ENCODE data around the gene INCENP.

Gene INCENP

GRCh38 chr11:62104816-62105653 lies 18.8 kb upstream of the INCENP start:
- 94 to 96% methylated on average over 11 of the region's 11 CpGs for WGBS, 2 experiments
- H3K4me1 ChIP-seq (ENCODE audit: control insufficient read depth, insufficient read depth, low read length): no peaks in the 10 kb centered on the region
- H3K9me3 ChIP-seq (ENCODE audit: control insufficient read depth, low read length): no peaks in the 10 kb centered on the region
- no peaks in the 10 kb centered on the region for H3K36me3 ChIP-seq (ENCODE audit: control insufficient read depth, insufficient read depth, low read length)
- H3K4me3 ChIP-seq (ENCODE audit: insufficient read depth, low read depth, low read length): no peak overlapping the region
- no peak overlapping the region for H3K27ac ChIP-seq (ENCODE audit: insufficient read depth, low read depth, low read length, poor library complexity, severe bottlenecking)
- no peaks in the 10 kb centered on the region for H3K27me3 ChIP-seq (ENCODE audit: control insufficient read depth, insufficient read depth, low read length, poor library complexity, severe bottlenecking)

GRCh38 chr11:62105667-62106191 lies 18.1 kb upstream of the INCENP start:
- H3K27ac ChIP-seq (ENCODE audit: insufficient read depth, low read depth, low read length, poor library complexity, severe bottlenecking): no peak overlapping the region
- no peaks in the 10 kb centered on the region for H3K4me1 ChIP-seq (ENCODE audit: control insufficient read depth, insufficient read depth, low read length)
- WGBS, 2 experiments: 93 to 96% methylated on average over 5 of the region's 5 CpGs

GRCh38 chr11:62108017-62108750 lies 15.6 kb upstream of the INCENP start:
- no peak overlapping the region for H3K27ac ChIP-seq (ENCODE audit: insufficient read depth, low read depth, low read length, poor library complexity, severe bottlenecking)
- 55 to 57% methylated on average over 14 of the region's 14 CpGs for WGBS, 2 experiments
- H3K4me3 ChIP-seq (ENCODE audit: insufficient read depth, low read depth, low read length): no peak overlapping the region
- no peaks in the 10 kb centered on the region for H3K27me3 ChIP-seq (ENCODE audit: control insufficient read depth, insufficient read depth, low read length, poor library complexity, severe bottlenecking)
- H3K4me1 ChIP-seq (ENCODE audit: control insufficient read depth, insufficient read depth, low read length): no peaks in the 10 kb centered on the region
- no peaks in the 10 kb centered on the region for H3K9me3 ChIP-seq (ENCODE audit: control insufficient read depth, low read length)
- H3K36me3 ChIP-seq (ENCODE audit: control insufficient read depth, insufficient read depth, low read length): no peaks in the 10 kb centered on the region

More at GRCh38 chr11:62105667-62106191, 18.1 kb upstream of the INCENP start:
- Histone ChIP-seq H3K36me3 (ENCODE audit: control insufficient read depth, insufficient read depth, low read length) (no peaks in the 10 kb centered on the region), H3K9me3 (ENCODE audit: control insufficient read depth, low read length) (no peaks in the 10 kb centered on the region), H3K27me3 (ENCODE audit: control insufficient read depth, insufficient read depth, low read length, poor library complexity, severe bottlenecking) (no peaks in the 10 kb centered on the region), H3K4me3 (ENCODE audit: insufficient read depth, low read depth, low read length) (no peak overlapping the region)

GRCh38 chr11:62108971-62109404 lies 14.8 kb upstream of the INCENP start:
- Histone ChIP-seq H3K4me3 (ENCODE audit: insufficient read depth, low read depth, low read length) (no peak overlapping the region), H3K27ac (ENCODE audit: insufficient read depth, low read depth, low read length, poor library complexity, severe bottlenecking) (no peak overlapping the region), H3K27me3 (ENCODE audit: control insufficient read depth, insufficient read depth, low read length, poor library complexity, severe bottlenecking) (no peaks in the 10 kb centered on the region), H3K4me1 (ENCODE audit: control insufficient read depth, insufficient read depth, low read length) (no peaks in the 10 kb centered on the region), H3K9me3 (ENCODE audit: control insufficient read depth, low read length) (no peaks in the 10 kb centered on the region), H3K36me3 (ENCODE audit: control insufficient read depth, insufficient read depth, low read length) (no peaks in the 10 kb centered on the region)
- WGBS, 2 experiments: 80 to 87% methylated on average over 6 of the region's 6 CpGs

- no peaks in the 10 kb centered on the region for H3K36me3 ChIP-seq (ENCODE audit: control insufficient read depth, insufficient read depth, low read length)
- H3K4me1 ChIP-seq (ENCODE audit: control insufficient read depth, insufficient read depth, low read length): no peaks in the 10 kb centered on the region
- no peaks in the 10 kb centered on the region for H3K27me3 ChIP-seq (ENCODE audit: control insufficient read depth, insufficient read depth, low read length, poor library complexity, severe bottlenecking)
- WGBS, 2 experiments: 90 to 92% methylated on average over 5 of the region's 5 CpGs
- no peak overlapping the region for H3K27ac ChIP-seq (ENCODE audit: insufficient read depth, low read depth, low read length, poor library complexity, severe bottlenecking)
- H3K4me3 ChIP-seq (ENCODE audit: insufficient read depth, low read depth, low read length): no peak overlapping the region
- no peaks in the 10 kb centered on the region for H3K9me3 ChIP-seq (ENCODE audit: control insufficient read depth, low read length)
Observed at GRCh38 chr11:62115085-62115694, 8.6 kb upstream of the INCENP start.

- Histone ChIP-seq H3K36me3 (ENCODE audit: control insufficient read depth, insufficient read depth, low read length) (no peaks in the 10 kb centered on the region), H3K9me3 (ENCODE audit: control insufficient read depth, low read length) (no peaks in the 10 kb centered on the region), H3K4me1 (ENCODE audit: control insufficient read depth, insufficient read depth, low read length) (no peaks in the 10 kb centered on the region), H3K27me3 (ENCODE audit: control insufficient read depth, insufficient read depth, low read length, poor library complexity, severe bottlenecking) (no peaks in the 10 kb centered on the region), H3K27ac (ENCODE audit: insufficient read depth, low read depth, low read length, poor library complexity, severe bottlenecking) (no peak overlapping the region), H3K4me3 (ENCODE audit: insufficient read depth, low read depth, low read length) (no peak overlapping the region)
- WGBS, 2 experiments: 43 to 44% methylated on average over 2 of the region's 2 CpGs
Observed at GRCh38 chr11:62116451-62116850, 7.4 kb upstream of the INCENP start.

- no peaks in the 10 kb centered on the region for H3K27me3 ChIP-seq (ENCODE audit: control insufficient read depth, insufficient read depth, low read length, poor library complexity, severe bottlenecking)
- H3K36me3 ChIP-seq (ENCODE audit: control insufficient read depth, insufficient read depth, low read length): no peaks in the 10 kb centered on the region
- no peaks in the 10 kb centered on the region for H3K9me3 ChIP-seq (ENCODE audit: control insufficient read depth, low read length)
- no peak overlapping the region for H3K27ac ChIP-seq (ENCODE audit: insufficient read depth, low read depth, low read length, poor library complexity, severe bottlenecking)
- 86 to 90% methylated on average over 2 of the region's 3 CpGs for WGBS, 2 experiments
- no peak overlapping the region for H3K4me3 ChIP-seq (ENCODE audit: insufficient read depth, low read depth, low read length)
- H3K4me1 ChIP-seq (ENCODE audit: control insufficient read depth, insufficient read depth, low read length): no peaks in the 10 kb centered on the region
Observed at GRCh38 chr11:62119569-62119968, 4.2 kb upstream of the INCENP start.

GRCh38 chr11:62120001-62120400 lies 3.8 kb upstream of the INCENP start:
- no peaks in the 10 kb centered on the region for H3K9me3 ChIP-seq (ENCODE audit: control insufficient read depth, low read length)
- peaks cover 2% of the 10 kb centered on the region for H3K4me1 ChIP-seq (ENCODE audit: control insufficient read depth, insufficient read depth, low read length)
- H3K36me3 ChIP-seq (ENCODE audit: control insufficient read depth, insufficient read depth, low read length): no peaks in the 10 kb centered on the region
- H3K27me3 ChIP-seq (ENCODE audit: control insufficient read depth, insufficient read depth, low read length, poor library complexity, severe bottlenecking): no peaks in the 10 kb centered on the region
- no peak overlapping the region for H3K4me3 ChIP-seq (ENCODE audit: insufficient read depth, low read depth, low read length)
- WGBS, 2 experiments: 60 to 68% methylated on average over 4 of the region's 4 CpGs
- no peak overlapping the region for H3K27ac ChIP-seq (ENCODE audit: insufficient read depth, low read depth, low read length, poor library complexity, severe bottlenecking)

- Histone ChIP-seq H3K27ac (ENCODE audit: insufficient read depth, low read depth, low read length, poor library complexity, severe bottlenecking) (no peak overlapping the region), H3K27me3 (ENCODE audit: control insufficient read depth, insufficient read depth, low read length, poor library complexity, severe bottlenecking) (no peaks in the 10 kb centered on the region), H3K4me3 (ENCODE audit: insufficient read depth, low read depth, low read length) (no peak overlapping the region), H3K4me1 (ENCODE audit: control insufficient read depth, insufficient read depth, low read length) (peaks cover 6% of the 10 kb centered on the region), H3K9me3 (ENCODE audit: control insufficient read depth, low read length) (no peaks in the 10 kb centered on the region), H3K36me3 (ENCODE audit: control insufficient read depth, insufficient read depth, low read length) (no peaks in the 10 kb centered on the region)
- WGBS, 2 experiments: 91 to 94% methylated on average over 5 of the region's 5 CpGs
Observed at GRCh38 chr11:62120431-62120830, 3.4 kb upstream of the INCENP start.

GRCh38 chr11:62122076-62122475 lies 1.7 kb upstream of the INCENP start:
- Histone ChIP-seq H3K27me3 (ENCODE audit: control insufficient read depth, insufficient read depth, low read length, poor library complexity, severe bottlenecking) (no peaks in the 10 kb centered on the region), H3K36me3 (ENCODE audit: control insufficient read depth, insufficient read depth, low read length) (no peaks in the 10 kb centered on the region), H3K4me1 (ENCODE audit: control insufficient read depth, insufficient read depth, low read length) (peaks cover 12% of the 10 kb centered on the region), H3K9me3 (ENCODE audit: control insufficient read depth, low read length) (no peaks in the 10 kb centered on the region), H3K27ac (ENCODE audit: insufficient read depth, low read depth, low read length, poor library complexity, severe bottlenecking) (no peak overlapping the region), H3K4me3 (ENCODE audit: insufficient read depth, low read depth, low read length) (no peak overlapping the region)
- 58 to 66% methylated on average over 6 of the region's 6 CpGs for WGBS, 2 experiments

Measured in ectodermal cell (in vitro differentiated cells).